Skeletal muscle cell (primary cell): Measurements from ENCODE around the gene MVK.
"Not testable (repeated sequence)": the region's sequence is repeated elsewhere in the genome, so short reads cannot be mapped to it uniquely, and the experiment has no call there.

Source experiments
- DNase-seq: peaks from one replicate; pipeline ENCODE4 v3.0.0-alpha.2; 2010; ENCODE audit warnings: low read depth
- H3K4me3 ChIP-seq: 2 replicates; pipeline ENCODE4 v1.5.1; 2011; ENCODE audit warnings: low read depth, mild to moderate bottlenecking, control low read depth, low read length, moderate library complexity

The MVK gene

DNA sequence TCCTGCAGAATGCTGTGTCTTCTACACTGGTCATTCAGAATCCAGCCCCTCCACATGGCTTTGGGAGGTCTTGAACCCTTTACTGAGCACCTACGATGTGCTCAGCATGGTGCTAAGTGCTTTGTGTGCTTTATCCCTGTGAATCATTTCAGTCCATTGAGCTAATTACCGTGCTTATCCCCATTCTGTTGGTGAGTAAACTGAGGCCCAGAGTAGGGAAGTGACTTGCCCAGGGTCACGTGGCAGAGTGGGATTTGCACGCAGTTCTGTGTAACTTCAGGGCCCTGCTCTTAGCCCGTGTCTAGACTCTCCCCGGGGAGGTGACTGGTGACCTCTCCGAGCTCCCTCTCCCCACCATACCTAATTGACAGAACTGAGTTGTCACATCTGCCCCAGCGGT is 27.4 kb downstream of the MVK start:
- DNase-seq = no peak
- H3K4me3 ChIP-seq = no peak overlapping the region

DNA sequence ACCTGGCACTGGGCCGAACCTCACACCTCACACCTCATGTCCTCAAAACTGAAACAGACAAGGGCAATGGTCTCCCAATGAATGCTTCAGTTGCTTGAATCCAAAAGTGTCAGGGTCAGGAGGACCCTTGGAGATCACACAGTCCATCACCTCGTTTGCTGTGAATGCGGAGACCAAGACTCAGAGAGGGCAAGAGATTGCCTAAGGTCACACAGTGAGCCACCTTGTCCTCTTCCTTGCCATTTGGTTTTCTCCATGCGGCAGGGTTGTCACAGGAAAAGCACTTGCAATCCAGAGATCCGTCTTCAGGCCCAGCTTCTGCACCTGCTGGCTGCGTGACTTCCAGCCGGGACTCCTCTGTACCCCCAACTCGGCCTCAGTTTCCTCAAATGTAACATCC is 28.0 kb downstream of the MVK start:
- H3K4me3 ChIP-seq = no peak overlapping the region
- no peak for DNase-seq

DNA sequence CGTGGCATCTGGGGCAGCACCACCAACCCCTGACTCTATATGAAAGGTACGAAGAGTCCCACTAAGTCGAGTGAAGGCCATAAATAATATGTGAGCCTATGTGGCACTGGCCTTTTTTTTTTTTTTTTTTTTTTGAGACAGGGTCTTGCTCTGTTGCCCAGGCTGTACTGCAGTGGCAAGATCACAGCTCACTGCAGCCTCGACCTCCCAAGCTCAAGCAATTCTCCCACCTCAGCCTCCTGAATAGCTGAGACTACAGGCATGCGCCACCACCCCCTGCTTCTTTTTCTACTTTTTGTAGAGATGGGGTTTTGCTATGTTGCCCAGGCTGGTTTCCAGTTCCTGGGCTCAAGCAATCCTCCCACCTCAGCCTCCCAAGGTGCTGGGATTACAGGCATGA is 28.5 kb downstream of the MVK start:
- not testable (repeated sequence) for H3K4me3 ChIP-seq

DNA sequence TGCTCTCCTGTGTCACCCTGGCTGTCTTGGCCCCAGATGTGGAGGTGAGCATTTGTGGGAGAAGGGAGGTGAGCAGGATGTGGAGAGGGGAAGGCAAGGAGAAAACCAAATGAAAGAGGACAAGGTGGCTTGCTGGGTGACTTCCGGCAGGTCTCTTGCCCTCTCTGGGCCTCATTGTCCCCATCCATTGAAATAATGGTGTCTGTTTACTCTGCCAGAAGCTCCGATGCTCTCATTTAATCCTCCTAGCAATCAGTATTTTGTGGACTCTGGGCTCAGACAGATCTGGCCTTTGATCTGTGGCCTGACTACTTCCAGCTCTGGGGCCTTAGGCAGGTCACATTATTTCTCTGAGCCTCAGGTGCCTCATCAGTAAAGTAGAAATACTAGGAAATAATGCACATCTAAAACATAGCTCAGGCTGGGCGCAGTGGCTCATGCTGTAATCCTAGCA is 30.6 kb downstream of the MVK start:
- DNase-seq = no peak
- no peak overlapping the region for H3K4me3 ChIP-seq

More for the DNA sequence above, 28.5 kb downstream of the MVK start:
- not testable (repeated sequence) for DNase-seq

GRCh38 chr12:109605016-109605415 is 31.4 kb downstream of the MVK start:
- DNase-seq = no peak

DNA sequence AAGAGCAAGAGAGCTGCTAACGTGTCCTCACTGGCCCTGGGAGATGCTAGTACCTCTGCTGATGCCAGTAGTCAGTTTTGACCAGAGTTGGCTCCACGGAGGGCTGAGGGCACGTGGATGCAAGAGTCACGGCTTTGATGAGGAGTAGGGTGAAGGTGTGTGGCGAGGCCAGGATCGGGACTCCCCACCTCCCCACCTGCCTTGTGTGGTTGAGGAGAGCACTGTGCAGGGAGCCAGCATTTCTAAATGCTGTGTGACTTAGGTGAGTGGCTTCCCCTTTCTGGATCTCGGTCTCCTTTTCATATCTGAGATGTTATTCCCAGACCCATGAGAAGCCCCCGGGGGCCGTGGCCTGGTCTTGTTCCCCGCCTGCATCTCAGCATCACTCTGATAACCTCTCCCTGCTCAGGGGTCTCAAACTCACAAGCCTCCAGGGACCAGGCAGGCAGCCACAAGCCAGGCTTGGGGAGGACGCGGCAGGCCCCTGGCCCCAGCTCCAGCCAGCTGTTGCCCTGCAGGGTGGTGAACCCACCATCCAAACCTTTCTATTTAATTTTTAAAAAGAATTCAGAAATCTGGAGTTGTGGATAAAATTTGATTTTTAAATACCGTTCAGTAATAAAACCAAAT is 32.1 kb downstream of the MVK start:
- no peak overlapping the region for H3K4me3 ChIP-seq
- no peak for DNase-seq

More at GRCh38 chr12:109605016-109605415, 31.4 kb downstream of the MVK start:
- no peak overlapping the region for H3K4me3 ChIP-seq

DNA sequence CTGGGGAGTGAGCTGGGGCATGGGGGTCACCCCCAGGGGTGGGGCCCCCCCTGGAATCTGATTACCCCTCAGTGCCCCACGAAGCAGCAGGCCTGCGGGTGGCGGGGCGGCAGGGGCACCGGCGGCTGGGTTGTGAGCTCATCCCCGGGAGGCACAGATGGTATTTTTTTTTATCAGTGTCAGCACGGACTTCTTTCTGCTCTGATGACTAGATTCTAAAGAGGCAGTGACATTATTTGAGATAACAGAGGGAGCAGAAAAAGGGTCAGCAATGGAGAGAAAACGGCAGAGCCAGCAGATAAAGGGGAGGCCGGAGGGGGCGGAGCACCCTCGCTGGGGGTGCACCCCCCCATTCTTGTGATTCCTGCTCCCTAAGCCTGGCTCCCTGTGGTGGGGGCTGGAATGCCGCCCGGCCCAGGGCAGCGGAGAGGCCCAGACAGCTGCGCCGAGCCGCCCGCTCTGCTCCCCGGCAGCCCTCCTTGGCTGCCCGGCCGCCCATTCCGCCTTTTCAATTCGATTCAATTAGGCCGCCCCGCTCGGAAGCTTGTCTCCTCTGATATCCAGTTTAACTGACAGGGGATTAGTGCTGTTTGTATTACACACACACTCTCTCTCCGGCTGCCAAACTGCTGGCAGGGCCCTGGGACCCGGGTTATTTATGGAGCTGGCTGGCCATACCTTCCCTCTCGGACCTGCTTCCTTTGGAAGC is 32.9 kb downstream of the MVK start:
- no peak for DNase-seq
- no peak overlapping the region for H3K4me3 ChIP-seq

DNA sequence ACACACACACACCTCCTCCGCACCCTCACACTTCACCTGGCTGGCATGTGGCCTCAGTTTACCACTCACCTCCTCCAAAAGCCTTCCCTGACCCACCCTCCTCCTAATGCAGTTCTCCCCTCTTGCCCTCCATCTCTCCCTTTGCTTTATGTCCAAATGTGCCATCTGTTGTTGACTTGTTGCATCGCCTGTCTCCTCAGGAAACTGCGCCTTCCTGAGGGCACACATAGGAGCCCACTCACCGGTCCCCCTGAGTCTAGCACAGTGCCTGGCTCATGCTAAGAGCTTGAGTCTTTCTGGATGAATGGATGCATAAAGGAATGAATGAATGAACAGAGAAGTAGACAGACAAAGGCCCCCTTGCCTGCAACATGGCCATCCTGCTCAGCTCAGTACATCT is 34.0 kb downstream of the MVK start:
- no peak overlapping the region for H3K4me3 ChIP-seq
- DNase-seq = no peak

GRCh38 chr12:109608270-109608669 is 34.7 kb downstream of the MVK start:
- no peak for DNase-seq
- H3K4me3 ChIP-seq = no peak overlapping the region

DNA sequence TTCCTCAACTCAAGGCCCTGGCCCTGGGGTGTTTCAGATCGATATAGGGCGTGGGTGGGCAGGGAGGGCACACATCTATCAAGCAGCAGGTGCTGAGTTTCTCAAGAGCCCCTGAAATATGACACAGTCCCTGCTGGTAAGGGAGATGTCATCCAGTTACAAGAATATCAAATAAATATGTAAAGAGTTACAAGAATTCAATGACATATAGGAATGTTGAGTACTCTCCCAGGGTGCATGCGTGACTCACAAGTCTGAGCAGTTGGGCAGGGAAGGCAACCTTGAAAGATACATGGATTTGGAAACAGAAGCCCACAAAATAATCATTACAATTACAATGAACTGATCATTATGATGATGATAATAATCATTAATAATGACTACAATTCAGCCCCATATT is 35.2 kb downstream of the MVK start:
- DNase-seq = no peak
- H3K4me3 ChIP-seq = no peak overlapping the region

DNA sequence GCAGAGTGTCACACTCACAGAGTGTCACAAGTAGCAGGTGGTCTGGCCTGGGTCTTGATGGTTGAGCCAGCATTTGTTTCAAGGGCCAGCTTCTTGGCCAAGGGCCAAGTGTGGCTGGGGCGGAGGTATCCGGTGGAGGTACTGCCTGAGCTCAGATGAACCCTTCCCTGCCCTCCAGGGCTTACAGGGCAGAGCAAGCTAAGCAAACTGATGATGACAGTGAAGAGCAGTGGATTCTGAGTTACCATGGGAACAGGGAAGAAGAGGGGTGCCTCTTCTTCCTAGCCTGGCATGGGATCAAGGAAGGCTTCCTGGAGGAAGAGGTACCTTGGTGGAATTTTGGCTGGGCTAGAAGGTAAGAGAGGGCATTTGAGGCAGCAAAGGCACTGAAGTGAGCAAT is 35.7 kb downstream of the MVK start:
- DNase-seq = no peak
- no peak overlapping the region for H3K4me3 ChIP-seq

GRCh38 chr12:109610523-109610922 is 36.9 kb downstream of the MVK start:
- DNase-seq = no peak
- no peak overlapping the region for H3K4me3 ChIP-seq

DNA sequence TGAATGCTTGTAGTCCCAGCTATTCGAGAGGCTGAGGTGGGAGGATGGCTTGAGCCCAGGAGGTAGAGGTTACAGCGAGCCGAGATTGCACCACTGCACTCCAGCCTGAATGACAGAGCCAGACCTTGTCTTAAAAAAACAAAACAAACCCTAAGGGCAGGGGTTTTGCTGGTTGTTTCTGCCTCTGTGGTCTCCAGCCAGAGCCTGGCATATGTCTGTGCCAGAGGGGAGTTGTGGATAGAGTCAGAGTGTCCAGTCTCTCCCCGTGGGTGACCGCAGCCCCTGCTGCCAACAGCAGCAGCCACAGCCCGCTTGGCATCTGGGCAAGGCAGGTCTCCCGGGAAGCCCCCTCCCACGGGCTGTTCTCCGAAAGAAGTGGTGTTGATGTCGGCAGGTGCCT is 37.6 kb downstream of the MVK start:
- H3K4me3 ChIP-seq = no peak overlapping the region
- DNase-seq = no peak

DNA sequence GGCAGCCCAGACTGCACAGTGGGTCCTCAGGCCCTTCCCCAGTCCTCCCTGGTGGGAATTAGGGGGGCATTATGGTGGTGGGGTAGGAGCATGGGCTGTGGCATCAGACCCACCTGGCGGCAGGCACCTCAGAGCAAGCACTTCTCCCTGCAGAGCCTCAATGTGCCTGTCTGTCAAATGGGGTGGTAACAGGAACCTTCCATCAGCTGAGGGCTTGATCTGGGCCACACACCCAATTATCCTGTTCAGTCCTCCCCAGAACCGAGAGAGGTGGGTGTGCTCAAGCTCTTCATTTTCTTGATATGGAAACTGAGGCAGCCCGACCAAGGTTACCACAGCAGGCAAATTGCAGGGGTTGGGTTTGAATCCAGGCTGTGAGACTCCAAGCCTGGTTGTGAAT is 38.4 kb downstream of the MVK start:
- no peak for DNase-seq
- no peak overlapping the region for H3K4me3 ChIP-seq

GRCh38 chr12:109612975-109613502 is 39.4 kb downstream of the MVK start:
- no peak for DNase-seq
- H3K4me3 ChIP-seq = no peak overlapping the region

GRCh38 chr12:109613649-109614455 is 40.3 kb downstream of the MVK start:
- DNase-seq = no peak
- no peak overlapping the region for H3K4me3 ChIP-seq

DNA sequence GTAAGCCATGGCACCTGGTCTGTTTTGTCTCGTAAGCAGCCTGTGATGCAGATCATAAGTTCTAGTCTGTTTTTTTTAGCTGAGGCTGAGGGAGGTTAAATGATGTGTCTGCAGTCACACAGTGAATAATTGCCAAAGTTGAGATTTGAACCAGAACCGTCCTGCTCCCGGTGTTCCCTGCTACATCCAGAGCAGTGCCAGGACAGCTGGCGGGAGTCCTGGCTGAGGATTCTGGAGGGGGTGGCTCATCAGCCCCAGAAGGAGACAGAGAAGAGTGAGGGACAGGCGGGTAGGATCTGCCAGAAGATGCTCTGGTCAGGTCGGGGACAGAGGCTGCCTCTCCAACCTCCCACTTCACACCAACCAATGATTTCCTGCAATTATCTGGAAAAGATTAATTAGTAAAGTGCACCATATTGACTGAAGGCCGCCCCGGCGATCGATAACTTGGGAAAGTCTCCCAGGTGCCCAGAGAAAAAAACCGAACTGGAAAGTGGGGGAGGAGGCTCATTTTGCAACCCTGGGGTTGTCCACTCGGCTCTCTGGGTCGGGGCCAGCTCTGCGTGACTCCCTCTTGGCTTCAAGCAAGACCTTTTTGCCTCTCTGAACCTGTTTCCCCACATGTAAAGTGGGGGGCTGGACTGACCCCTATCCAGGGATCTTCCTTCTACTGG is 42.1 kb downstream of the MVK start:
- H3K4me3 ChIP-seq = no peak overlapping the region
- DNase-seq = no peak

DNA sequence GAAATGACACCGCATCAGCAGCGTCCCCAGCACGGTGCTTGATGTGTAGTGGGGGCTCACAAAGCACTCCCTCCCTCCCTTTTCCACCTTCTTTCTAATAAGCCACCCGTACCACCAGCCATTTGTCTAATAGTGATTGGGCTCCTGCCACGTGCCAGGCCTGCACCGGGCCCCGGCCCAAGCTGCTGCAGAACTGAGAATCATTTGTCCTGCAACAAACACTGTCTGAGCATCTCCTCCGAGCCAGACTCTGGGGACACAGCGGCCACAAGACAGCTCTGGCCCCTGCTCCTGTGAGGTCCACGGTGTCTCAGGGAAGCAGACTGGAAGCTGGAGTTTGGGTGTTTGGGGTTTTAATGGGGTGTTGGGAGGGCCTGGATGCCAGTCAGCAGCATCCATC is 43.9 kb downstream of the MVK start:
- H3K4me3 ChIP-seq = no peak overlapping the region
- no peak for DNase-seq

GRCh38 chr12:109618082-109618481 is 44.5 kb downstream of the MVK start:
- H3K4me3 ChIP-seq = no peak overlapping the region
- no peak for DNase-seq
